NK-92 (cell line): ENCODE data around the gene CNTD1.

ENCODE experiments used
- DNase-seq: peaks from one replicate; lab custom pipeline; 2025; ENCODE audit not compliant: unreplicated experiment; lab: John Stamatoyannopoulos, UW

Gene CNTD1

DNA sequence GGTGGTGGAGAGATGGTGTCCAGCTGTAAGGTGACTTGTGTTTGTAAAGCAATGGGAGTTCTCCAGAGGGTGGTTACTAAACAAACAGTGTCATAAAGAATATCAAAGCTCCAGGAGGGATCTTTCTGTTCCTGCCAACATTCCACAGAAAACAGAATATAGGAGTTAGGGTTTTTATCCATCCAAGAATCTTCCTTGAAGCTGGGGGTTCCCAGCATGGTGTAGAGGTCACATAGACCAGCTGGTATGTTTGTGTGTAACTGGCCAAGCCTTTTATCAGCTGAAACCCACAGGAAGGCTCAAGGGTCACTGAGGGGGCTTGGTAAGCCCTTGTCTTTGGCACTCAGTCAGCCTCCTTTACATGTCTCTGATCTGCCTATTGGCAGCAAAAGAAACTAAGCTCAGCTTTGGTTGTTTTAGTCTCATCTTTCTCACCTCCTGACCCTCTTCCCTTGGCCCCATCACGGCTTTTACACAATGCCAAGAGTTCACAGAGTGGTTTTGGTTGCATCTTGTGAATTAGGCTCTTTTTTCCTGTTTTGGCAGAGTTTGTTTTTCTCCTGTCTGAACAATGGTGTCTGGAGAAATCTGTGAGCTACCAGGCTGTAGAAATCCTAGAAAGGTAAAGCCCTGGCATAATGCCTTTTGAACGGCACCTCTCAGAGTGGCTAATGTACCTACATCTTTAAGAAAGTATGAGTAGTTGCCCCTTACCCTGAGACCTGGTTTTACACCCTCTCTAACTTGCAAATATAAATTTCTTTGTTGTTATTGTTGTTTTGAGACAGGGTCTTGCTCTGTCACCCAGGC is 4.6 kb downstream of the CNTD1 start:
- no peak for DNase-seq

DNA sequence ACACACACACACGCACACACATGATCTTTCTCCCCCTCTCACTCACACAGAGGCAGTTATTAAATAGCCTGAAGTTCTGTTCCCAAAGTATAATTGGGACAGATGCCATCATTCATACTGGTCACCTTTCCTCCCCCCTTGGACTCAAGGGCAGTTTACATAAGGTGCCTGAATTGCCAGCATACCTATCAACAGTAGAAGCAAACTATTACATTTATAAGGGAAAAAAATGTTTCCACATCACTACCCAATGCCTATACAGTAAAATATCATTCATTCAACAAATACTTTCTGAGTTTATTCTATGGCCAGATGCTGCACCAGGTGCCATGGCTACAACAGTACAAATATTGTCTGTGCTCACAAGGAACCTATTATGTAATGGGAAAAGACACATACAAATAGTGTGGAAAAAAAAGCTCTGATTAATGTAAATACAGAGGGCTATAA is 6.3 kb downstream of the CNTD1 start:
- no peak for DNase-seq

DNA sequence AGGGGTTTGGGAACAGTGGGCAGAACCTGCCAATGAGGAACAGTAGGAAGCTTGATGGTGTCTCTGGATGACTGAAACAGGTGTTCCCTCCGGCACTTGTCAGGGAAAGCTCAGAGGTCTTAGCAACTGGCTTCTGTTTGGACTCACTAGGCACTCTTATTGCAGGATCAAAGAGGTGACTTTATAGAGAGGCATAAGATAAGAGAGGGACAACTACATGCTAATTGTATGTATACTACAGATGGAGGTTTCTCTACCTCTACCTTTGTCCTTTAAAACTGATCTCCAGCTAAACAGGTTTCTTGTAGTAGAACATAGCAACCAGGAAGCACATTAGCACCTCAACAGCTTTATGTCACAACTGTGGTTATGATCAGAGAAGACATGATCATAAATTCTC is 7.6 kb downstream of the CNTD1 start:
- no peak for DNase-seq

DNA sequence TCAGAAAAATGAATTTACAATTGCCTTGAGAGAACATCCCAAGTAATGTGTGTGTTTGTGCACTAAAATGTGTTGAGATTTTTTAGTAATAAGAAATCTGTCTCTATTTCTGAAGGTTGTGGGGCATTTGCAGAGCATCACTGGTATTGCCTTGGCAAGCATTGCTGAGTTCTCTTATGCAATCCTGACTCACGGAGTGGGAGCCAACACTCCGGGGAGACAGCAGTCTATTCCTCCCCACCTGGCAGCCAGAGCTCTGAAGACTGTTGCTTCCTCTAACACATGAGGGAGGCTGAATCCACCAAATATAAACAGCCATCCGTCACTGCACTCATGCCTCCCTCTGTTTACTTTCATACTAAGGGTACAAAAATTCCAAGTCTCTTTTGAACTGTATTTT is 10.6 kb downstream of the CNTD1 start:
- DNase-seq, result no peak

DNA sequence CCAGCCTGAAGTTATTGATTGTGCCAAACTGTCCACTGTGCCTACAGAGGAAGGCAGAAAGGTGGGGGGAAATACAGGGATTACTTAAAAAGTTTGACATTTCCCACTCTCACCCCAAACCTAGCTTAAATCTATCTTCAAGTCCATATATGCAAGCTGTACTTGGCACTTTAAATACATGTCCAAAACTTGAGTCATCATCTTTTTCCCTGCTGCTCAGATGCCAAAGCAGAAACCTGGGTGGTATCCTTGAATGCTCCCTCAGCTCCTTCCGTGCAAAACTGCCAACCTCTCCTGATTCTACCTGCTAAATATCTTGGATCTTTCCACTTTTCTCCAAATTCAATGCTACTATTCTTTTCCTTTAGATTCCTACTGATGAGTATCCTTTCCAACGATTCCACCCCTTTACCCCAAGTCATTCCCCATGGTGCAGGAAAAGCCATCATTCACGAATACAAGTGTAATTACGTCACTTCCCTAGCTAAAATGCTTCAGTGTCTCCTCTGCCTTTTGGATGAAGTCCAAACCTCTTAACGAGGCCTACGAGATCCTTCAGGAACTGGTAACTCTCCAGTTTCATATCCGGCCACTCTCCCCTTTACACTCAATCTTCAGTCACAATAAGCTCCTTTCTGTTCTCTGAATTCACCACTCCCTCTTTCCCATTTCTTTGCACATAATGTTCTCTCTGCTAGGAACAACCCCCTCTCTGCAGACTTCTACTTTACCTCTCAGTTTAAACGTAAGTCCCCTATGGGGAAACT is 16.2 kb downstream of the CNTD1 start:
- DNase-seq, result no peak

DNA sequence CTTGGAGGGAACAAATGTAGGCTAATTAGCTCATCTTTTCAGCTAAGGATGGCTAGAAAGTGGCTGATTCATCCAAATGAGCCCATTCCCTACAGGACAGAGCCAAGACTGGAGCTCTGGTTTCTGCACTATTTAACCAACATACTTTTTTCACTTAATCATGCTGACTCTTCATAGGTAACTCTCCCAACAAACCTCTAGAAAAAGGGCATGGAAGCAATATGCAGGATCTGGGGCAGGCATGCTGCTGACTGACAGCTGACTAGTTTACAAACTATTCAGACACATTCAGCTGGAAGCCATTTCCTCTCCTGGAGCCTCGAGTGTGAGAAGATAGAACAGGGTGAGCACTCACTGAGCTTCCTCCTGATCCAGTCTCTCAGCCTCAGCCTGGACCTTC is 19.2 kb downstream of the CNTD1 start:
- no peak for DNase-seq

DNA sequence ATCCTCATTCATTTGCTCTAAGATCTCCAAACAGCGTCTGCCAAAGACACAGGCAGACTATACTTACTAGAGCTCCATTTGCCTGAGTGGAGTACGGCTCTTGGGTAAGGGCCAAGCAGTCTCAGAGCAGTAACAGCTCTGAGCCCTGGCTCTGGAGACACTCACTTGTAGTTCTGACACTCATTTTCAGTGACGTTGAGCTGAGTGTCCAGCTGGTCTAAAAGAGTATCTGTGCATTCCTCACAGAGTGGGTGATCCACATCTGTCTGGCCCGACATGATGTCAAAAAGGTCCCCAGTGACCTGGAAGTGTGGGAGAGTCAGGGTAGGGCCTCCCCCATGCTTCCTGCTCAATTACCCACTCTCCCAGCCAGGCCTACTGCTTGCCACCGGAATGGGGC is 19.7 kb downstream of the CNTD1 start:
- no peak for DNase-seq

DNA sequence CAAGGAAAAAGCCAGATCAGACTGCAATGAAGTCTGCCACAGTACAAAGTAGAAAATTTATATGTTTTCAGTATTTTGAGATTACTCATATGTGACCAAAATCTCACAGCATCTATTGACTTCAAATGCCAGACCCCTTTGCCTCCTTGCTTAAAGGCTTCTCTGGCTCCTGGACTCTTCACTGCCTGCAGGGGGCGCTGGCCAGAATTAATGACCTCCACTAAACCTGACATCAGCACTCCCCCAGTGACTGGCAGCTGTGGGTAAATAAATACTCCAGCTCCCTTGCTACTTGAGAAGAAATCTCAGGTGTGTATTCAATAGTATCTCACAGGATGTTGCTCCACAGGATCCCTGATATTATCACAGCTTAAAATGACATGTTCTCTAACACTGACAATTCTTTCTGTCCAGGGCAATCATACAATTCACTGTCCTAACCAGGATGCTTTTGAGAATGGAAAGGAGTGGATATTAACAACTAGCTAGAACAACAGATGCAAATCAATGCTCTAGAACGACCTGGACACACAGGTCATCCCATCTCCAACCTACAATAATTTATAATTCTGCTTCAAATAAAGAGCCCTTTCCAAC is 21.4 kb downstream of the CNTD1 start:
- DNase-seq, result no peak

DNA sequence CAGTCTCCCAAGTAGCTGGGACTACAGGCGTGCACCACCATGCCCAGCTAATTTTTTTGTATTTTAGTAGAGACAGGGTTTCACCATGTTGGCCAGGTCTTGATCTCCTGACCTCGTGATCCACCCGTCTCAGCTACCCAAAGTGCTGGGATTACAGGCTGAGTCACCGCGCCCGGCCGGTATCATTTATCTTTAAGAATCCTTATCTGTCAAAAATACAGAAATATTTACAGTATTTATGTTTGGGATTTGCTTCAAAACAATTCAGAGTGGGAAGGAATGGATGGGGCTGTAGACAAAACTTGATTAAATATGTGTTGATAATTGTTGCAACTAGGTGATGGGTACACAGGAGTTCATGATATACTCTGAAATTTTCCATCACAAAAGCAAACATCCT is 22.5 kb downstream of the CNTD1 start:
- no peak for DNase-seq

DNA sequence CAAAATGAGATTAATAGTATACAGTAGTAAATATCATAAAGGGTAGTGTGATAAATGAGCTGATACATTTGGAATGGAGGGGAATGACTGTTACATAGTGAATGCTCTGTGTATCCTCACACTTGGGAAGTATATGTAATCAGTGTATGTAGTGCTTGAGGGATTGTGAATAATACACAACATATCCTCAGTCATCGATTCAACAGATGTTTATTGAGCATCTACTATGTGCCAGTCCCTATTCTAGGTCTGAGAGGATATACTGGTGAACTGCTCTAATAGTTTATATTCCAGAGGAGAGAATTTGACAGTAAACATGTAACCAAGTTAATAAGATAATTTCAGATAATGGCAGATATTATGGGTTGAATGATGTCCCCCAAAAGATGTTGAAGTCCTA is 28.8 kb downstream of the CNTD1 start:
- DNase-seq, result no peak

DNA sequence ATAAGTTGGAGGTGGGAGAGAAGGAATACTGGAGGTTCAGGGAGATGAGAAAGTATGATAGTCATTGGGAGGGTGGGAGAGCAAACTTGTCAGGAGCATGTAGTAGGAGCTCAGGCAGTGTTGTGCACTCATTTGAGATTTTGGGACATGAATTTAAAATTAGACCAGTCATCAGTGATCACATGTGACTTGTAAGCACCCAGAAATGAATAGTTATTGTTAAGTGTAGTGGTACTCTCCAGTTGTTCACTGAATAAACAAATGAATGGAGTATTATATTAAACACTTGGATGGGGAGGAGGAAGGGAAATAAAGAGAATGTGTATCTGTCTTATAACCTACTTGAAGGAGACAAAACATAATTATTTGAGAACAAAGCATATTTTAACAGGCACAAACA is 32.3 kb downstream of the CNTD1 start:
- DNase-seq, result no peak

DNA sequence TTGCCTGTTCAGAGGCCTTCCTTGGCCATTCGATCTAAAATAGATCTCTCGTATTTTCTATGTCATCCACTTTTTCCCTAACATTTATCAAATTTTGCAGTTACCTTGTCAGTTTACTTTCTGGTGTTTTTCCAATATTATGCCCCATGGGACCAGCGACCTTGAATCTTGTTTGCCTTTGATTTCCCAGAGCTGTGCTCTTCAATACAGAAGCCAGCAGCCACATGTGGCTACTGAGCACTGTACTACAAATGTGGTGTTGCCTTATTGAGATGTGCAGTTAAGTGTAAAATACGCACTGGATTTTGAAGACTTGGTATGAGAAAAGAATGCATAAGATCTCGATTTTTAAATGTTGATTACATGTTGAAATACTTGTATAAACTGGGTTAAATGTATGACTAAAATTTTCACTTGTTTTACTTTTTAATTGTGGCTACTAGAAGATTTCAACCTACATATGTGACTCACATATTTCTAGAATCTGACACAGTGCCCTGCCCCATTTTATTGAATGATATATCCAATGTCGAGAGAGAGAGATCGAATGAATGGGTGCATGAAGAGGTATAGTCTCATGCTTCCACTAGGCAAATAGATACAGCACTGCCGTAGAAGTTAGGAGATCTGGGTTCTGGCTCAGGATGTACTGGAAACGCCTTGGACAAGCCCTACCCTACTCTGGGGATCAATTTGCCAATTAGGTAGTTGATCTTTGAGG is 33.7 kb downstream of the CNTD1 start:
- no peak for DNase-seq

DNA sequence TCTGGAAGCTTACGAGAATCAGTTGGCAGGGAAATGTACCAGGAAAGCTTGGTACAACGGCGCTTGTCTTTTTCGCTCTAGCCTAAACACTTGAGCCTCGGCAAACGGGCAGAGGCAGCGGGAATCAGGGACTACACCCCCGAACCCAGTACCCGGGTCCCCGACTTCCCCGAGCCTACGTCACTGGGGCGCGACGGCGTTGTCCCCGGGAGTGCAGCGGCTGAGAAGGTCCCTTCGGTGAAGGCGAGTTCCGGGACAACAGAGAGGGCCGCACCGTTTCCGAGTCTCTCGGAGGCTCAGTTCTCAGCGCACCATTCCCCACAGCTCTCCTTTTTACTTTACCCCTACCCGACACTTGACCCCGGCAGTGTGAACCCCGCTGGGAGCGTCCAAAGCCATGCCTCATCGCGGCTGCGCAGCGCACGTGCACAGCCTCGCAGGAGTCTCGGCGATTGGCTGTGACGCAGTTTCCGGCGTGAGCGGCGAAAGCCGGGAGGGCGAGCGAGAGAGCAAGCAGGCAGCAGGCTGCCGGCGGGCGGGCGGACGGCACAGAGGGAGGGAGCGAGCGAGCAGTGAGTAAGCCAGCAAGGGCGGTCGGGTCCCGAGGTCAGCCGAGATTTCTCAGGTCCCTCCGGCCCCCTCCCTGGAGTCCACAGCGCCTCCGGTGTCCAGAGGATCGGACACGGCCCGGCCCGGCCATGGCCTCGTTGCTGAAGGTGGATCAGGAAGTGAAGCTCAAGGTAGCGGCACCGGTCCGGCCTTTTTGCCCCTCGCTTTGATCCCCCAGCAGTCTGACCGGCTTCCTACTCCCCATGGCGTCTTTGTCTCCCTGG is 34.5 kb downstream of the CNTD1 start, which contains the start of gene PSME3:
Gene PSME3 (plus strand): TSS at position 464 of the 833 bp plus-strand sequence. CDS start 235 bp downstream, at position 699.
- peak; percentile 58 for DNase-seq

DNA sequence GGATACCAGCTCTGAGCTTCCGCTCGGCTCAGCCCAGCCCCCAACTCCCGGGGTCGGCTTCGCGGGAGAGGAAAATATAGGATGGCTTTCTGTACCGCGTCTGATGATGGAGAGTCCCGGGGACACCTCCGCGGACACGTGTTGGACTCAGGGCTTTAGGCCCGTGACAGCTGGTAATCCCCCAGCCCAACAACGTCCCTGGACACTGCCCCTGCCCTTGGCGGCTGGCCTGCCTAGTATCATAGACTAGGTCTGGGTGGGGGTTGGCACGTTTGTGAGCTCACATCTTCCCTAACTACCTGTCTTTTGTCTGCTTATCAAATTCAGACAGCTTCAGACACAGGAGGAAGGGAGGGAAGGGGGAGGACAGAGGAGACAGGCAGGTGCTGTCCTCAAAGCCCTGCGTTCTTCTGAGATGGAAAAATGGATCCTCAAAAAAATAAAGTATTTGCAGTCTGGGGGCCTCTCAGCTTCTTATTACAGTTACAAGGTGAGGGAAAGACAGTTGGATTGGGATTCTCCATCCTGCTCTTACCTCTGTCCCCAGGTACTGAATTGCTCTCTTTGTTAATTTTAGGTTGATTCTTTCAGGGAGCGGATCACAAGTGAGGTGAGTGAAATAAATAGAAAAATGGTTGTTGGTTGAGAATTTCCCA is 35.2 kb downstream of the CNTD1 start:
- DNase-seq, result no peak

DNA sequence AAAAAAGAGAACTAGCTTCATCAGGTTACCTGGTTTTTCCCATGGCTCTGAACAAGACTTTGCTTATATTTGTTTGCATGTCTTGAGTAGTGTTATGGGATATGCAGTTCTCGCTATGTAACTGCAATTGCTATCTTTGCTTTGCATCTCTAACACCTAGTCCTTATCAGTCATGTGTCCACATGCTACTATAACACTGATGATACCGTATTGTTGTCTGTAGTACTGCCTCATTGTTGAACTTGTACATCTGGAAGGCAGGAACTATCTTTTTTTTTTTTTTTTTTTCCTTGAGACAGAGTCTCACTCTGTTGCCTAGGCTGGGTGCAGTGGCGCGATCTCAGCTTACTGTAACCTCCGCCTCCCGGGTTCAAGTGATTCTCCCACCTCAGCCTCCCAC is 37.1 kb downstream of the CNTD1 start:
- no peak for DNase-seq

DNA sequence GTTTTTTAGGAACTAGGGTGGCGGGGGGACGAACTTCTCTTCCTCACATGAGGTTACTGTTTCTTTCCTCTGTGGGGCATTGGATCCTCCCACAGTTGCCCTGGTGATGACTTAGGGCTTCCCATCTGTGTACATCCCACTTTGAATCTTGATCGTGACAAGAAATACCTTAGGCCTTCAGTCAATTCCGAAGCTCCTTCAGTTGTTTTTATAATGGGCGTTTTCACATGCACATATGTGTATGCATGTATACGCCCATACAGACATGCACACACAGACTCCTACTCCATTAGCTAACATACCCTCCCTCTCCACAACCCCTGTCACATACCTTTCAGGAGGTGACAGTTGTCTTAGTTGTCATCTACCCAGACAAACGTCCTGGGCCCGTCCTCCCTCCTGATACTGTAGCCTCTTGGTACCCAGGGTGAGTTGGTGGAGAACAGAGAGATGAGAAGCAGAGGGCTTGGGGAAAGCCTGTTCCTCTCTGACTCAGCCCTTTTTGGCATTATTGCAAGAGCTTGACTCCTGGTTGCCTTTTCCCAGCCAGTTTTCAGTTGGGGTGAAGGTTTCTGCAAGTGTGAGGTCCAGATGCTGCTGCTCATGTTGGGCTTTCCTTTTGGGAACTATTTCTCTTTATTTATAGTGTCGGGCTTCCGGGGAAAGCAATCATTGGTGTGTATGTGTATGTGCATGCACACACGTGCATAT is 43.5 kb downstream of the CNTD1 start:
- DNase-seq, result no peak

DNA sequence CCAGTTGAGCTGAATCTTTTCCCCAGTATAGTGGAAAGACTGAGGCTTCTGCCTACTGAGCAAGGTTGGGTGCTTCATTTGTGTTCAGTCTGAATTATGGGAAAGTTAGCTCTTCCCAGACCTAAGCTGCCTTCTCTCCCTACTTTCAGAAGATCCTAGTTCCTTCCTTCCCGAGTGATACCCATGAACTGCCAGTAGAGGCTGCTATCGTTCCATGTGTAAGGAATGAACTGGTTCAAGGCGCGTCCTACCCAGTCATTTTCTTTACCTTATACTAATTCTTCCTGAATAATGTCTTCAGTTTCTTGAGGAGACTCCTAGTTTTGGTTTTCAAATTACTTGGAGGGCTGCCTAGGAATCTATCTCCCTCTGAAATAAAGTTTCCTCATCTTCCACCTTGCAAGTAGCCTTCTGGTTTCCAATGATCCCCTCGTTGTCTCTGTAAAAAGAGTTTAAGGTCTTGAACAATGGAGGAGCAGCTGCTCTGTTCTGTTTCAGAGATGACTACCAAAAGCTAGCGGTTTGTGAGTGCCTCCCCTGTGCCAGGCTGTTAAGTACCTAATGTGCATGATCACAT is 44.8 kb downstream of the CNTD1 start:
- DNase-seq, result no peak

DNA sequence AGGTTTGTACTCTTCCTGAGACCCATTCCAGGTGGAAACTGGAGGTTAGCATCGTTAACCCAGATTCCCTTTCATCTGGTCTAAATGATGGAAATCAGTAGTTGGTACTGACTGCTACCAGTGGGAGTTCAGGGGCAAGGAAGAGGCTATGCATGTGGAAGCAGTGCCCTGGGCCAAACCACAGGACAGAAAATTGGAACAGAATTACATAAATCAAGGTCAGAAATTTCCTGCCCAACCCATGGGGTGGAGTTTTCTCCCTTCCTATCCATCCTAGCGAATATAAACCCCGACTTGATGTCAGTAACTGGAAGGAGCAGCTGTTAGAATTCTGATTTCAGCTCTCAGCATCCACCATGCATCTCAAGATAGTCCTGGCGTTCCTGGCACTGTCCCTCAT is 45.6 kb downstream of the CNTD1 start, which contains the start of gene AOC2:
Gene AOC2 (plus strand): TSS at position 310 of the 400 bp plus-strand sequence. CDS start 47 bp downstream, at position 357.
- no peak for DNase-seq
